H7 (cell line): Measurements from ENCODE around the gene USP31. TPM values are rescaled to one million over a fixed set of nuclear protein-coding genes. Genes with fewer than 3 reads are reported as not detected.
A peak's percentile ranks its signal among the peaks of the same experiment; 100 is the strongest.

ENCODE experiments used
- DNase-seq: peaks from one replicate; pipeline ENCODE4 v3.0.0; 2012
- H3K27me3 ChIP-seq: 2 replicates; pipeline ENCODE4 v1.6.0; 2011; ENCODE audit warnings: mild to moderate bottlenecking, low read length; ENCODE audit not compliant: control insufficient read depth, insufficient read depth
- H3K36me3 ChIP-seq: replicated peaks from 2 replicates; pipeline ENCODE4 v1.5.1; 2011; ENCODE audit warnings: low read length; ENCODE audit not compliant: control insufficient read depth, insufficient read depth
- H3K4me3 ChIP-seq: 2 replicates; pipeline ENCODE4 v1.5.1; 2011; ENCODE audit warnings: low read depth, mild to moderate bottlenecking, control low read depth, low read length, moderate library complexity; ENCODE audit not compliant: insufficient read depth
- total RNA-seq: library from RNA; depleted of rRNA; stranded (reverse); fragments of >200 nt; shearing (Covaris generic); gene quantifications from 2 replicates; pipeline ENCODE4 v1.2.3, GENCODE V29; 2014; rRNA removed

The USP31 gene
- total RNA-seq, 1 experiment from 2014 or later: 8.3 TPM

GRCh38 chr16:23029733-23030420, 119.4 kb downstream of the USP31 start:
- Histone ChIP-seq H3K36me3 (no peaks in the 10 kb centered on the region), H3K4me3 (no peak overlapping the region), H3K27me3 (no peaks in the 10 kb centered on the region; the same call in 1 of the 2 replicates)
- no peak for DNase-seq

GRCh38 chr16:23027386-23027785, 121.9 kb downstream of the USP31 start:
- H3K27me3 ChIP-seq: no peaks in the 10 kb centered on the region; the same call in 1 of the 2 replicates

GRCh38 chr16:23026784-23027362, 122.4 kb downstream of the USP31 start:
- Histone ChIP-seq H3K36me3 (no peaks in the 10 kb centered on the region), H3K4me3 (no peak overlapping the region), H3K27me3 (no peaks in the 10 kb centered on the region; the same call in 1 of the 2 replicates)
- peak; percentile 49 for DNase-seq

More at GRCh38 chr16:23027386-23027785, 121.9 kb downstream of the USP31 start:
- no peak for DNase-seq
- no peak overlapping the region for H3K4me3 ChIP-seq
- H3K36me3 ChIP-seq: no peaks in the 10 kb centered on the region

- DNase-seq: no peak
- no peaks in the 10 kb centered on the region for H3K36me3 ChIP-seq
- H3K4me3 ChIP-seq: no peak overlapping the region
- H3K27me3 ChIP-seq: no peaks in the 10 kb centered on the region; the same call in 1 of the 2 replicates
Measured at GRCh38 chr16:23025692-23026307, 123.5 kb downstream of the USP31 start.

GRCh38 chr16:23024044-23024443, 125.2 kb downstream of the USP31 start:
- Histone ChIP-seq H3K27me3 (no peaks in the 10 kb centered on the region; the same call in 1 of the 2 replicates), H3K4me3 (no peak overlapping the region), H3K36me3 (no peaks in the 10 kb centered on the region)
- no peak for DNase-seq

GRCh38 chr16:23020084-23020483, 129.2 kb downstream of the USP31 start:
- H3K4me3 ChIP-seq: no peak overlapping the region
- no peaks in the 10 kb centered on the region for H3K27me3 ChIP-seq
- no peaks in the 10 kb centered on the region for H3K36me3 ChIP-seq
- no peak for DNase-seq

GRCh38 chr16:23016368-23016767, 132.9 kb downstream of the USP31 start:
- DNase-seq: no peak
- no peak overlapping the region for H3K4me3 ChIP-seq

GRCh38 chr16:23015580-23015979, 133.7 kb downstream of the USP31 start:
- H3K27me3 ChIP-seq: no peaks in the 10 kb centered on the region
- no peaks in the 10 kb centered on the region for H3K36me3 ChIP-seq
- no peak overlapping the region for H3K4me3 ChIP-seq
- DNase-seq: no peak

More at GRCh38 chr16:23016368-23016767, 132.9 kb downstream of the USP31 start:
- Histone ChIP-seq H3K36me3 (no peaks in the 10 kb centered on the region), H3K27me3 (no peaks in the 10 kb centered on the region)

- H3K27me3 ChIP-seq: no peaks in the 10 kb centered on the region
- no peak for DNase-seq
- H3K36me3 ChIP-seq: no peaks in the 10 kb centered on the region
- H3K4me3 ChIP-seq: no peak overlapping the region
Measured at GRCh38 chr16:23014592-23014991, 134.7 kb downstream of the USP31 start.

Other genes starting within 250 kb of the USP31 start
- gene SCNN1G, start 33.3 kb upstream of the USP31 start, total RNA-seq: 0.10 and 0.48 TPM in 2 replicates
- gene SCNN1B, start 152.8 kb upstream of the USP31 start, total RNA-seq: 1.5 and 1.6 TPM in 2 replicates